Neural progenitor cell (in vitro differentiated cells): Measurements from ENCODE around the gene PFN2.

Experiments used
- EZH2 ChIP-seq: fragments of 200-600 bp; sonication (generic); IDR thresholded peaks from 2 replicates; pipeline ENCODE4 v1.6.1; 2017; ENCODE audit warnings: antibody characterized with exemption, mild to moderate bottlenecking, moderate library complexity
- TF ChIP-seq, protein P1 (sequence below): fragments of 200-600 bp; sonication (generic); IDR thresholded peaks from 2 replicates; pipeline ENCODE4 v1.5.1; 2017; ENCODE audit warnings: antibody characterized with exemption, mild to moderate bottlenecking

DNA sequence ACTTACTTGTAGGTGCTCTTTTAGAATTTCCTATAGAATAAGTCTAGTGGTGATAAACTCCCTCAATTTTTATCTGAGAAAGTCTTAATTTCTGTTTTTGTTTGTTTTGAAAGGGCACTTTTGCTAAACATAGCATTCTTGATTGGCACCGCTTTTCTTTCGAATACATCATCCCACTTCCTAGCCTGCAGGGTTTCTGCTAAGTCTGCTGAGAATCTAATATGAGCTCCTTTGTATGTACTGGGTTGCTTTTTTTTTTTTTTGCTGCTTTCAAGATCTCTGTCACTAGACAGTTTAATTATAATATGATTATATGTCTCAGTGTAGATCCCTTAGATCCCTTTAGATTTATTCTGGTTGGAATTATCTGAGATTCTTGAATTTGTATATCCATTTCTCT lies 21.5 kb downstream of the PFN2 start:
- TF ChIP-seq, protein P1, sequence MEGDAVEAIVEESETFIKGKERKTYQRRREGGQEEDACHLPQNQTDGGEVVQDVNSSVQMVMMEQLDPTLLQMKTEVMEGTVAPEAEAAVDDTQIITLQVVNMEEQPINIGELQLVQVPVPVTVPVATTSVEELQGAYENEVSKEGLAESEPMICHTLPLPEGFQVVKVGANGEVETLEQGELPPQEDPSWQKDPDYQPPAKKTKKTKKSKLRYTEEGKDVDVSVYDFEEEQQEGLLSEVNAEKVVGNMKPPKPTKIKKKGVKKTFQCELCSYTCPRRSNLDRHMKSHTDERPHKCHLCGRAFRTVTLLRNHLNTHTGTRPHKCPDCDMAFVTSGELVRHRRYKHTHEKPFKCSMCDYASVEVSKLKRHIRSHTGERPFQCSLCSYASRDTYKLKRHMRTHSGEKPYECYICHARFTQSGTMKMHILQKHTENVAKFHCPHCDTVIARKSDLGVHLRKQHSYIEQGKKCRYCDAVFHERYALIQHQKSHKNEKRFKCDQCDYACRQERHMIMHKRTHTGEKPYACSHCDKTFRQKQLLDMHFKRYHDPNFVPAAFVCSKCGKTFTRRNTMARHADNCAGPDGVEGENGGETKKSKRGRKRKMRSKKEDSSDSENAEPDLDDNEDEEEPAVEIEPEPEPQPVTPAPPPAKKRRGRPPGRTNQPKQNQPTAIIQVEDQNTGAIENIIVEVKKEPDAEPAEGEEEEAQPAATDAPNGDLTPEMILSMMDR = no peak
- no peak for TF ChIP-seq EZH2
